ENCODE data around the gene DENND1A.

DENND1A gene

GRCh38 chr9:123361086-123361730, 568.7 kb downstream of the DENND1A start:
- no peak for DNase-seq

- no peak for DNase-seq
Measured at GRCh38 chr9:123360161-123361085, 569.5 kb downstream of the DENND1A start.

- DNase-seq = no peak
Measured at GRCh38 chr9:123359546-123359945, 570.4 kb downstream of the DENND1A start.

- DNase-seq = no peak
Measured at GRCh38 chr9:123359106-123359505, 570.8 kb downstream of the DENND1A start.

- DNase-seq = no peak
Measured at GRCh38 chr9:123358181-123358905, 571.6 kb downstream of the DENND1A start.

GRCh38 chr9:123357743-123358059, 572.2 kb downstream of the DENND1A start:
- no peak for DNase-seq

- DNase-seq = no peak
Measured at GRCh38 chr9:123356851-123357742, 572.8 kb downstream of the DENND1A start.

- DNase-seq = no peak
Measured at GRCh38 chr9:123355761-123356431, 574.0 kb downstream of the DENND1A start, which contains the start of gene CRB2. CRB2 (plus strand) TSS chr9:123356197; CDS start chr9:123356261, 64 bp downstream.

- DNase-seq = no peak
Measured at GRCh38 chr9:123354806-123355508, 575.0 kb downstream of the DENND1A start.

GRCh38 chr9:123353984-123354591, 575.8 kb downstream of the DENND1A start:
- no peak for DNase-seq

GRCh38 chr9:123353041-123353440, 576.9 kb downstream of the DENND1A start:
- no peak for DNase-seq

GRCh38 chr9:123350590-123351310, 579.2 kb downstream of the DENND1A start:
- no peak for DNase-seq

- peak; percentile 49 for DNase-seq
Measured at GRCh38 chr9:123349691-123350480, 580.0 kb downstream of the DENND1A start.

- DNase-seq = no peak
Measured at GRCh38 chr9:123349033-123349432, 580.9 kb downstream of the DENND1A start.

- DNase-seq = no peak
Measured at GRCh38 chr9:123348317-123348992, 581.5 kb downstream of the DENND1A start.

GRCh38 chr9:123347289-123348060, 582.5 kb downstream of the DENND1A start:
- DNase-seq = no peak

- DNase-seq = no peak
Measured at GRCh38 chr9:123346826-123347225, 583.1 kb downstream of the DENND1A start.

GRCh38 chr9:123346026-123346425, 583.9 kb downstream of the DENND1A start:
- DNase-seq = no peak
